OCI-LY7 (cell line): ENCODE results near the gene ELSPBP1. TPM values are rescaled to one million over a fixed set of nuclear protein-coding genes. Genes with fewer than 3 reads are reported as not detected.

ENCODE experiments used
- BruUV-seq: library from RNA; stranded (reverse); fragments of 400-500 nt; replicated peaks from 2 replicates; lab custom pipeline; 2021; lab: Mats Ljungman, UMichigan
- CTCF ChIA-PET: fragments of 300-600 bp; sonication (Branson Sonifier 250); formaldehyde crosslinking; loops from one replicate; lab custom pipeline; 2022; ENCODE audit warnings: antibody characterized with exemption; ENCODE audit not compliant: unreplicated experiment; lab: Charles Lee
- POLR2A ChIA-PET: fragments of 300-600 bp; sonication (Branson Sonifier 250); formaldehyde crosslinking; loops from one replicate; lab custom pipeline; 2022; ENCODE audit warnings: antibody characterized with exemption; lab: Charles Lee
- DNase-seq: peaks from one replicate; pipeline ENCODE4 v3.0.0-alpha.2; 2015; ENCODE audit warnings: low spot score
- H2AFZ ChIP-seq: fragments of 200-600 bp; sonication (generic), shearing (Covaris generic); 2 replicates; pipeline ENCODE4 v1.6.1; 2014; ENCODE audit warnings: mild to moderate bottlenecking, antibody characterized with exemption, low read length, moderate library complexity
- H3K27ac ChIP-seq: fragments of 200-600 bp; sonication (generic); 2 replicates; pipeline ENCODE4 v1.5.1; 2014; ENCODE audit warnings: mixed run types, low read depth, mild to moderate bottlenecking, moderate library complexity, low read length, inconsistent platforms; ENCODE audit not compliant: poor library complexity, severe bottlenecking
- H3K36me3 ChIP-seq: fragments of 200-600 bp; sonication (generic); 2 replicates; pipeline ENCODE4 v1.6.1; 2014; ENCODE audit warnings: mild to moderate bottlenecking, antibody characterized with exemption, low read length, moderate library complexity, mixed read lengths; ENCODE audit not compliant: insufficient read depth
- H3K4me1 ChIP-seq: fragments of 200-600 bp; sonication (generic); 2 replicates; pipeline ENCODE4 v1.5.1; 2014; ENCODE audit warnings: mild to moderate bottlenecking, low read length; ENCODE audit not compliant: insufficient read depth, poor library complexity, severe bottlenecking
- H3K4me2 ChIP-seq: fragments of 200-600 bp; sonication (generic); 2 replicates; pipeline ENCODE4 v1.6.1; 2014; ENCODE audit warnings: mild to moderate bottlenecking, low read length
- H3K4me3 ChIP-seq: fragments of 200-600 bp; sonication (generic); 2 replicates; pipeline ENCODE4 v1.5.1; 2014; ENCODE audit warnings: mild to moderate bottlenecking, low read depth, low read length; ENCODE audit not compliant: poor library complexity, severe bottlenecking
- H3K79me2 ChIP-seq: fragments of 200-600 bp; sonication (generic); 2 replicates; pipeline ENCODE4 v1.6.1; 2016; ENCODE audit warnings: low read depth, mild to moderate bottlenecking, low read length, moderate library complexity, mixed read lengths; ENCODE audit not compliant: insufficient read depth
- H3K9me2 ChIP-seq: fragments of 200-600 bp; sonication (generic); 2 replicates; pipeline ENCODE4 v1.6.1; 2016; ENCODE audit warnings: mild to moderate bottlenecking, low read length, mixed read lengths; ENCODE audit not compliant: insufficient read depth
- H3K9me3 ChIP-seq: fragments of 200-600 bp; sonication (generic); 2 replicates; pipeline ENCODE4 v1.6.1; 2014; ENCODE audit warnings: mild to moderate bottlenecking, mixed run types, low read length, mixed read lengths
- H4K20me1 ChIP-seq: fragments of 200-600 bp; sonication (generic); 2 replicates; pipeline ENCODE4 v1.6.1; 2014; ENCODE audit warnings: mild to moderate bottlenecking, antibody characterized with exemption, low read length, moderate library complexity, mixed read lengths; ENCODE audit not compliant: insufficient read depth
- EZH2phosphoT487 ChIP-seq: fragments of 200-600 bp; sonication (generic); IDR thresholded peaks from 2 replicates; pipeline ENCODE4 v1.6.1; 2018; ENCODE audit warnings: low read depth, borderline replicate concordance, mild to moderate bottlenecking, mixed run types, antibody characterized with exemption, low read length, moderate library complexity, mixed read lengths
- intact Hi-C: fragments of 100-400 bp; cut with micrococcal nuclease; formaldehyde crosslinking; loops from one replicate; pipeline ENCODE4 v1.10.0; 2022; ENCODE audit not compliant: unreplicated experiment
- total RNA-seq, 2 experiments: library from RNA; depleted of rRNA in 1 of 2; stranded (reverse); fragments of >200 nt in 1 of 2; shearing (Covaris generic) in 1 of 2; gene quantifications; 2 replicates each; pipeline ENCODE4 v1.2.3, GENCODE V29; 2014 to 2022
- TF ChIP-seq, protein P1 (sequence below): fragments of 200-600 bp; sonication (generic); conservative IDR thresholded peaks from 2 replicates; pipeline ENCODE4 v1.5.1; 2014; ENCODE audit warnings: mild to moderate bottlenecking, antibody characterized with exemption, low read length, moderate library complexity, mixed read lengths

Gene ELSPBP1
- total RNA-seq, 2 experiments from 2014 or later: not detected

DNA sequence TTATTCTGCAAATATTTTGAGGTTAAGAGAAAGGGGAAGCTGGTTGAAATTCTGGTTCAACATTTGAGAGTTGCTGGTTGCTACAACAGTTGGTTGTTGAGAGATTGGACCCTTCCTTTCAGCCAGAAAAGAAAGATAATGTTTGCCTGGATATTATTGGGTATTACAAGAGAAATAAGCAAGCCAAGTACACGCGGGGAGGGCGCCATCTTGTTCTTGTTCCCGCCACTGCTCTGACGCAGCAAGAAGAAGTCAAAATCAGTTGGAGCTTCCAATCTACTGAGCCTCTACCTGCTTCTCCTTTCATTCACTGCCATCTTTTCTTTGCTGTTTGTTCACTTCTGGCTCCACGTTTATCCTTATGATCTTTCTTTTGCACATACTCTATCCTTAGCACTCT lies 20.9 kb upstream of the ELSPBP1 start:
- ChIA-PET CTCF (no interaction called here), POLR2A (no interaction called here)
- Histone ChIP-seq H3K79me2 (no peaks in the 10 kb centered on the region), H2AFZ (no peak overlapping the region), H4K20me1 (no peaks in the 10 kb centered on the region), H3K36me3 (no peaks in the 10 kb centered on the region), H3K4me3 (no peak overlapping the region), H3K4me2 (no peak overlapping the region), H3K27ac (no peak overlapping the region), H3K9me2 (no peaks in the 10 kb centered on the region), H3K4me1 (no peaks in the 10 kb centered on the region), H3K9me3 (no peaks in the 10 kb centered on the region)
- TF ChIP-seq EZH2phosphoT487: no peak
- TF ChIP-seq, protein P1, sequence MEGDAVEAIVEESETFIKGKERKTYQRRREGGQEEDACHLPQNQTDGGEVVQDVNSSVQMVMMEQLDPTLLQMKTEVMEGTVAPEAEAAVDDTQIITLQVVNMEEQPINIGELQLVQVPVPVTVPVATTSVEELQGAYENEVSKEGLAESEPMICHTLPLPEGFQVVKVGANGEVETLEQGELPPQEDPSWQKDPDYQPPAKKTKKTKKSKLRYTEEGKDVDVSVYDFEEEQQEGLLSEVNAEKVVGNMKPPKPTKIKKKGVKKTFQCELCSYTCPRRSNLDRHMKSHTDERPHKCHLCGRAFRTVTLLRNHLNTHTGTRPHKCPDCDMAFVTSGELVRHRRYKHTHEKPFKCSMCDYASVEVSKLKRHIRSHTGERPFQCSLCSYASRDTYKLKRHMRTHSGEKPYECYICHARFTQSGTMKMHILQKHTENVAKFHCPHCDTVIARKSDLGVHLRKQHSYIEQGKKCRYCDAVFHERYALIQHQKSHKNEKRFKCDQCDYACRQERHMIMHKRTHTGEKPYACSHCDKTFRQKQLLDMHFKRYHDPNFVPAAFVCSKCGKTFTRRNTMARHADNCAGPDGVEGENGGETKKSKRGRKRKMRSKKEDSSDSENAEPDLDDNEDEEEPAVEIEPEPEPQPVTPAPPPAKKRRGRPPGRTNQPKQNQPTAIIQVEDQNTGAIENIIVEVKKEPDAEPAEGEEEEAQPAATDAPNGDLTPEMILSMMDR: no peak
- intact Hi-C loops: no loop called here
- DNase-seq: no peak
- BruUV-seq: no TSS peak

DNA sequence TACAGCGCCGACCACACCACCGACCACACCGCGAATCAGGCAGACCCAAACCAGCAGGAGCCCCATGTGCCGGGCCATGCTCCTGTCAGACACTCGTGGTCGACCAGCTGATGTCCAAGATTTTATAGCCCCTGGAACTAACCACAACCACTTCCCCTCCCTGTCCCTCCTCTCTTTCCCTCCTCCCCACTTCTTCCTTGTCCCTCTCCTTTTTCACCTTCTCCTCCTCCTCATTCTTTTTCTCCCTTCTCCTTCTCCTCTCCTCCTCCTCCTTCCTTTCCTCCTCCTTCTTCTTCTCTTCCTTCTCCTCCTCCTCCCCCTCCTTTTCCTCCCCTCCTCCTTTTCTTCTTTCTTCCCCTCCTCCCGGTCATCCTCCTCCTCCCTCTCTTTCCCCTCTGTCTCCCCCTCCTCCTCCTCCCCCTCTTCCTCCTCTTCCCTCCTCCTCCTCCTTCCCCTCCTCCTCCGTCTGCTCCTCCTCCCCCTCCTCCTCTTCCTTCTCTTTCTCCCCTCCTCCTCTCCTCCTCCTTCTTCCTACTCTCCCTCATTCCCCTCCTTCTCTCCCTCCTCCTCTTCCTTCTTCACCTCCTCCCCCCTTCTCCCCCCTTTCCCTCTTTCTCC lies 3.1 kb upstream of the ELSPBP1 start:
- Histone ChIP-seq H3K4me1 (no peaks in the 10 kb centered on the region), H3K27ac (no peak overlapping the region), H3K4me3 (no peak overlapping the region), H4K20me1 (no peaks in the 10 kb centered on the region), H3K4me2 (no peak overlapping the region), H2AFZ (no peak overlapping the region), H3K79me2 (no peaks in the 10 kb centered on the region), H3K9me2 (no peaks in the 10 kb centered on the region), H3K36me3 (no peaks in the 10 kb centered on the region), H3K9me3 (no peaks in the 10 kb centered on the region)
- CTCF ChIA-PET: no interaction called here
- POLR2A ChIA-PET: no interaction called here
- DNase-seq: no peak
- TF ChIP-seq, protein P1: no peak
- TF ChIP-seq EZH2phosphoT487: no peak
- no TSS peak for BruUV-seq
- intact Hi-C loops: no loop called here

DNA sequence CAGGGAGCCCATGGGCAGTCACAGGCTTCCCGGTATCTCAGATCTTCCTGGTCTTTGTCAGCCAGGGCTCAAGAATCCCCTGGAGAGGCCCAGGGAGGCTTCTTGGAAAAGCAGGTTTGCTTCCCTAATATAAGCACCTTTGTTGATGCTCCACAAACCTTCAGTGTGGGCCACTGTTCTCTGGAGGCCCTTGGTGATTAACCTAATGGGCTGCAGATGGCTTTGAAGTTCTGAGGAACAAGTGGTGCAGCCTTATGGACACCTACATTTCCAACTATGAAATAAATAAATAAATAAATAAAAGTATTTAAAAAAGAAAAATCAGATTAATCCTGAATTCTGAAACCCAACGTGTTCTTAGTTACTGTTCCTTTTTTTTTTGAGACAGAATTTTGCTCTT lies 2.4 kb upstream of the ELSPBP1 start, which contains the start of gene BSPH1:
Gene BSPH1, minus strand, starts transcription at position 101 of the 400 bp plus-strand sequence. Its CDS starts 89 bp downstream, at position 12.
- H4K20me1 ChIP-seq: no peaks in the 10 kb centered on the region
- CTCF ChIA-PET: no interaction called here
- no peaks in the 10 kb centered on the region for H3K4me1 ChIP-seq
- no peak within 1 kb of the TSS for H3K4me2 ChIP-seq
- no peak for TF ChIP-seq EZH2phosphoT487
- TF ChIP-seq, protein P1: no peak
- H3K9me2 ChIP-seq: no peaks in the 10 kb centered on the region
- H3K9me3 ChIP-seq: no peaks in the 10 kb centered on the region
- no peaks in the 10 kb centered on the region for H3K79me2 ChIP-seq
- no TSS peak for BruUV-seq
- H3K27ac ChIP-seq: no peak within 1 kb of the TSS
- no peak within 1 kb of the TSS for H3K4me3 ChIP-seq
- intact Hi-C loops: no loop called here
- POLR2A ChIA-PET: no interaction called here
- H2AFZ ChIP-seq: no peak within 1 kb of the TSS
- DNase-seq: no peak
- no peaks in the 10 kb centered on the region for H3K36me3 ChIP-seq
